Endothelial cell of umbilical vein (primary cell): ENCODE results near the gene DALRD3. TPM values are rescaled to one million over a fixed set of nuclear protein-coding genes. Genes with fewer than 3 reads are reported as not detected.

ENCODE experiments used
- BruUV-seq: library from RNA; stranded (reverse); fragments of 400-500 nt; replicated peaks from 2 replicates; lab custom pipeline; 2021; lab: Mats Ljungman, UMichigan
- CTCF ChIA-PET: fragments of 300-600, 350-600 bp; sonication (Branson Sonifier 250); formaldehyde crosslinking; loops from one replicate; lab custom pipeline; 2021; ENCODE audit warnings: antibody characterized with exemption, inconsistent platforms; lab: Charles Lee
- POLR2A ChIA-PET: fragments of 300-600, 350-600 bp; sonication (Branson Sonifier 250); formaldehyde crosslinking; loops from one replicate; lab custom pipeline; 2021; ENCODE audit warnings: antibody characterized with exemption, inconsistent platforms; lab: Charles Lee
- DNase-seq: peaks from one replicate; pipeline ENCODE4 v3.0.0-alpha.2; 2011; ENCODE audit warnings: low read depth, low spot score
- FAIRE-seq: peaks from 2 replicates; lab custom pipeline; 2011; peaks lifted over from hg19 to GRCh38; lab: Jason Lieb, UNC
- H2AFZ ChIP-seq: 2 replicates; pipeline ENCODE4 v1.6.0; 2012; ENCODE audit warnings: low read depth, low read length, control low read depth, inconsistent platforms
- H3K27ac ChIP-seq: 2 replicates; pipeline ENCODE4 v1.5.1; 2011; ENCODE audit warnings: low read depth, mild to moderate bottlenecking, control low read depth, low read length, moderate library complexity; ENCODE audit not compliant: insufficient read depth
- H3K27me3 ChIP-seq, 2 experiments: 2 replicates each; pipeline versions ENCODE4 v1.6.0 to v1.6.1; 2011; ENCODE audit warnings: low read length in 2 of 2, mixed read lengths in 1 of 2; ENCODE audit not compliant: control insufficient read depth in 2 of 2, insufficient read depth in 2 of 2
- H3K36me3 ChIP-seq, 2 experiments: 2 replicates in 1 of 2; 3 replicates in 1 of 2; pipeline ENCODE4 v1.5.1; 2011; ENCODE audit warnings: low read length in 2 of 2, mild to moderate bottlenecking in 1 of 2, moderate library complexity in 1 of 2; ENCODE audit not compliant: control insufficient read depth in 2 of 2, insufficient read depth in 2 of 2; ENCODE audit errors: extremely low read depth in 1 of 2
- H3K4me1 ChIP-seq: 3 replicates; pipeline ENCODE4 v1.5.1; 2011; ENCODE audit warnings: mild to moderate bottlenecking, low read length; ENCODE audit not compliant: control insufficient read depth, insufficient read depth; ENCODE audit errors: extremely low read depth
- H3K4me2 ChIP-seq: 2 replicates; pipeline ENCODE4 v1.6.1; 2011; ENCODE audit warnings: low read length, control low read depth, mixed read lengths; ENCODE audit not compliant: insufficient read depth
- H3K4me3 ChIP-seq, 3 experiments: fragments of 200-600 bp in 1 of 3; sonication (generic), shearing (Covaris generic) in 1 of 3; replicated peaks in 1 of 3; 2 replicates each; pipeline ENCODE4 v1.5.1; 2011 to 2016; ENCODE audit warnings: control low read depth in 3 of 3, low read length in 3 of 3, mild to moderate bottlenecking in 2 of 3, inconsistent platforms in 1 of 3, low read depth in 1 of 3, moderate library complexity in 1 of 3; ENCODE audit not compliant: insufficient read depth in 1 of 3
- H3K79me2 ChIP-seq: 2 replicates; pipeline ENCODE4 v1.6.0; 2012; ENCODE audit warnings: low read length, inconsistent platforms; ENCODE audit not compliant: control insufficient read depth, insufficient read depth
- H3K9ac ChIP-seq: replicated peaks from 2 replicates; pipeline ENCODE3; 2011; ENCODE audit warnings: low read length, control low read depth; ENCODE audit not compliant: insufficient read depth; ENCODE audit errors: extremely low read depth
- H3K9me1 ChIP-seq: replicated peaks from 3 replicates; pipeline ENCODE4 v1.6.0; 2011; ENCODE audit warnings: mild to moderate bottlenecking, low read length; ENCODE audit not compliant: control insufficient read depth, insufficient read depth; ENCODE audit errors: extremely low read depth
- H3K9me3 ChIP-seq: replicated peaks from 2 replicates; pipeline ENCODE4 v1.5.1; 2012; ENCODE audit warnings: low read length, inconsistent platforms; ENCODE audit not compliant: control insufficient read depth, insufficient read depth
- H4K20me1 ChIP-seq: replicated peaks from 2 replicates; pipeline ENCODE3; 2011; ENCODE audit warnings: mild to moderate bottlenecking, low read length; ENCODE audit not compliant: control insufficient read depth, insufficient read depth; ENCODE audit errors: extremely low read depth
- CTCF ChIP-seq, 2 donors: IDR thresholded peaks; 1 replicate in 1 of 2; 2 replicates in 1 of 2; pipeline ENCODE4 v1.5.1; 2011; ENCODE audit warnings: low read length in 2 of 2, mild to moderate bottlenecking in 2 of 2, moderate library complexity in 2 of 2, control low read depth in 1 of 2, inconsistent platforms in 1 of 2, low read depth in 1 of 2; ENCODE audit not compliant: insufficient read depth in 1 of 2; ENCODE audit errors: extremely low read depth in 1 of 2
- EZH2 ChIP-seq: IDR thresholded peaks from 2 replicates; pipeline ENCODE4 v1.6.1; 2012; ENCODE audit warnings: borderline replicate concordance, low read depth, mild to moderate bottlenecking, moderate library complexity, low read length, inconsistent platforms; ENCODE audit not compliant: severe bottlenecking
- FOS ChIP-seq: IDR thresholded peaks from 2 replicates; pipeline ENCODE4 v1.6.1; 2011; ENCODE audit warnings: mild to moderate bottlenecking, low read length, moderate library complexity, borderline replicate concordance; ENCODE audit not compliant: insufficient read depth
- GATA2 ChIP-seq: IDR thresholded peaks from 2 replicates; pipeline ENCODE4 v1.7.0; 2011; ENCODE audit warnings: low read depth, mild to moderate bottlenecking, moderate library complexity, mixed read lengths, low read length; ENCODE audit not compliant: insufficient read length, insufficient read depth
- JUN ChIP-seq: IDR thresholded peaks from 2 replicates; pipeline ENCODE4 v1.6.1; 2011; ENCODE audit warnings: borderline replicate concordance, low read depth; ENCODE audit not compliant: insufficient read length, insufficient read depth
- MAX ChIP-seq: IDR thresholded peaks from 2 replicates; pipeline ENCODE4 v1.6.1; 2011; ENCODE audit not compliant: insufficient read depth, insufficient read length
- MYC ChIP-seq: IDR thresholded peaks from one replicate; pipeline ENCODE4 v1.6.1; 2011; ENCODE audit warnings: mild to moderate bottlenecking, low read depth, low read length
- POLR2A ChIP-seq: IDR thresholded peaks from 2 replicates; pipeline ENCODE4 v1.6.1; 2012; ENCODE audit warnings: low read depth, mild to moderate bottlenecking, control low read depth, low read length
- POLR2AphosphoS5 ChIP-seq: IDR thresholded peaks from 2 replicates; pipeline ENCODE4 v1.6.1; 2012; ENCODE audit warnings: low read depth, mild to moderate bottlenecking, control low read depth, low read length, moderate library complexity; ENCODE audit not compliant: insufficient read depth
- dilution Hi-C: fragments of 300-500 bp; cut with MboI; formaldehyde crosslinking; loops from one replicate; pipeline ENCODE4 v1.15.0; 2019; ENCODE audit warnings: low sequenced_read_pairs; ENCODE audit not compliant: extremely low pct_ligation_motif_present
- intact Hi-C: fragments of 100-400 bp; cut with micrococcal nuclease; formaldehyde crosslinking; loops from one replicate; pipeline ENCODE4 v1.10.0; 2022
- polyA plus RNA-seq, 4 experiments: library from polyadenylated mRNA; depleted of rRNA in 3 of 4; stranded (reverse) in 3 of 4; unstranded in 1 of 4; fragments of >200 nt; gene quantifications; 2 replicates each; pipeline versions ENCODE4 v1.2.1 to v1.2.3, GENCODE V29; 2011 to 2012; ENCODE audit warnings: missing spikeins in 1 of 4
- total RNA-seq: library from RNA; stranded (reverse); gene quantifications from 2 replicates; pipeline ENCODE4 v1.2.3, GENCODE V29; 2021

Gene DALRD3
- total and polyA plus RNA-seq, 2 donors (not counting 3 experiments of a cell fraction or from before 2014, with no cell fraction given), result 22.7 to 60.8 TPM

DNA sequence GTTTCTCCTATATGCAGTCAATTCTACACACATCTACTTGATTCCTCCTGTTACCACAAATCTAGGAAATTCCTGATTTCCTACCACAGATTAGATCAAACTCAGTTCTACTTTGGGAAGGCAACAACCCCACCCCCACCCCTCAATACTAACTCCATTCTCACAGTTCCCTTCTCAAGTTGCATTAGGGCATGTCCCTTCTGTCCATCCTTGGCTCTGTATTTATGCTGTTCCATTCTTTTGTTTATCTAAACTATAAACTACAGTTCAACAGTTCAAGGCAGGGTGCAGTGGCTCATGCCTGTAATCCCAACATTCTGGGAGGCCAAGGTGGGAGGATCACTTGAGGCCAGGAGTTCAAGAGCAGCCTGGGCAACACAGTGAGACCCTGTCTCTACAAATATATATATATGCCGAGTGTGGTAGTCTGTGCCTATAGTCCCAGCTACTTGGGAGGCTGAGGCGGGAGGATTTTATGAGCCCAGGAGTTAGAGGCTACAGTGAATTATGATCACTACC, 36.0 kb upstream of the DALRD3 start:
- Histone ChIP-seq H3K4me3 (no peak overlapping the region), H2AFZ (no peak overlapping the region), H4K20me1 (no peaks in the 10 kb centered on the region), H3K27ac (no peak overlapping the region), H3K9me3 (no peaks in the 10 kb centered on the region), H3K79me2 (peaks cover 5% of the 10 kb centered on the region), H3K36me3 (peaks cover 14 to 20% of the 10 kb centered on the region in 2 experiments), H3K4me2 (no peak overlapping the region), H3K9me1 (peaks cover 2% of the 10 kb centered on the region), H3K9ac (no peak overlapping the region), H3K27me3 (no peaks in the 10 kb centered on the region), H3K4me1 (no peaks in the 10 kb centered on the region)
- dilution Hi-C loops (no loop called here), intact Hi-C loops (no loop called here)
- ChIA-PET CTCF (no interaction called here), POLR2A (no interaction called here)
- no peak for TF ChIP-seq CTCF (IDR thresholded peaks at IDR 0.05; ENCODE audit: extremely low read depth in 1 of 2, insufficient read depth in 1 of 2, low read depth in 1 of 2, low read length in 2 of 2)
- TF ChIP-seq EZH2, result no peak
- no peak for TF ChIP-seq POLR2AphosphoS5
- TF ChIP-seq MYC, result no peak
- TF ChIP-seq FOS, result no peak
- TF ChIP-seq JUN, result no peak
- no peak for TF ChIP-seq MAX
- TF ChIP-seq POLR2A, result no peak
- TF ChIP-seq GATA2, result no peak
- DNase-seq (no peak), FAIRE-seq (no peak)
- BruUV-seq, result no TSS peak
